ENCODE data around the gene ARHGAP10.

The ARHGAP10 gene

DNA sequence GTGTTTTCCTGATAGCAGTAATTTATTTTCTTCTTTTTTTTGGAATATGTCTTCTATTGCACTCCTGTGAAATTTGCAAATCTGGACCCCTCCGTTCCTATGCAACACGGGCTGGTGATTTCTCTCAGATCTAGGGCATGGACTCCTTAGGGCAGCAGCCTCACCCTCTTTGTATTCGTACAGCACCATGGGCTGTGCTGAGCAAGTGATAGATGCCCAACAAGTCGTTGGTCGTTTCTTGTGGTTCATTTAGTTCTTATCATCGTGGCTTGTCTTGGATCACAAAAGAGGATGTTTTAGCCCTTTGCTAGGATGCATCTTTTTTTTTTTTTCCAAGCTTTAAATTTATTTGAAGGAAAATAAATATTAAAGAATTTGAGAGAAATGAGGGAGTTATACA lies 82.1 kb downstream of the ARHGAP10 start:
- Histone ChIP-seq H4K91ac (ENCODE audit: low read length) (no peak overlapping the region), H3K23ac (ENCODE audit: low read length in 2 of 2) (peak overlapping the region in 1 of 2 experiments; percentile 89), H3K14ac (ENCODE audit: low read length in 2 of 2) (peak overlapping the region in 1 of 2 experiments; percentile 84), H3K4me1 (ENCODE audit: control insufficient read depth, insufficient read depth, low read depth, low read length) (peaks cover 1% of the 10 kb centered on the region), H2AK5ac (ENCODE audit: low read length, severe bottlenecking) (no peak overlapping the region), H3K27ac (ENCODE audit: low read length, poor library complexity, severe bottlenecking) (no peak overlapping the region), H2BK5ac (ENCODE audit: low read depth, low read length, poor library complexity, severe bottlenecking) (no peak overlapping the region), H2AFZ (ENCODE audit: low read depth, low read length) (no peak overlapping the region), H3K4me2 (ENCODE audit: low read length, poor library complexity, severe bottlenecking) (no peak overlapping the region), H3K27me3 (ENCODE audit: control insufficient read depth in 1 of 2, insufficient read depth in 1 of 2, low read length in 2 of 2) (no peaks in the 10 kb centered on the region), H2BK12ac (ENCODE audit: low read length in 2 of 2) (peak overlapping the region in 1 of 2 experiments; percentile 72), H3K4ac (ENCODE audit: low read depth in 1 of 2, low read length in 2 of 2) (no peak overlapping the region), H3K9ac (ENCODE audit: low read length) (peak overlapping the region; percentile 38), H2BK15ac (ENCODE audit: low read depth, poor library complexity, severe bottlenecking) (no peak overlapping the region), H3K18ac (ENCODE audit: low read depth in 1 of 2, low read length in 2 of 2) (no peak overlapping the region), H2BK120ac (ENCODE audit: low read depth, low read length) (no peak overlapping the region), H3K4me3 (ENCODE audit: insufficient read depth in 1 of 2, low read depth in 1 of 2, low read length in 2 of 2) (no peak overlapping the region), H3K79me1 (replicated peaks; ENCODE audit: low read length, poor library complexity, severe bottlenecking) (peaks cover 52% of the 10 kb centered on the region), H4K8ac (ENCODE audit: low read length) (no peak overlapping the region), H3K9me3 (ENCODE audit: control insufficient read depth, low read length) (no peaks in the 10 kb centered on the region), H3K36me3 (ENCODE audit: control insufficient read depth in 1 of 2, insufficient read depth in 2 of 2, low read depth in 1 of 2, low read length in 2 of 2) (no peaks in the 10 kb centered on the region)
- WGBS: 97% methylated on average over 6 of the region's 6 CpGs
- no peak for DNase-seq

DNA sequence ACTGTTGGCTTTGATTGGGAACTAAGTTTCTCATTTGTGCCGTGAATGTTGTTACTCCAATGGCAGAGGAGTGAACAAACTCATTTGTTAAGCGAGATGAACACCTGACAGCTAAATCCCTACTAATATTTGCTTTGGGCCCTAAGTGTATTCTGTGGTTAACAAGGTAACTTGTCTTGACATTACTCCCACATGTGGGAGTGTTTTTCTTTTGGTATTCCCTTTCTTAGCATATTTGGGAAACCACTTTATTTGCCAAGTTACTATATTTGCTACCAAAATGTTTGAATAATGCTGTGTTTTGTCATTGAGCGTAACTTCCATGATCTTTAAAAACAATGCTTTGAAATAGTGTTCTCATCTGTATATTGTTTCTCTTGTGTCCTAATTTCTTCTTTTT lies 82.5 kb downstream of the ARHGAP10 start:
- no peak overlapping the region for H3K27ac ChIP-seq (ENCODE audit: low read length, poor library complexity, severe bottlenecking)
- H3K4me1 ChIP-seq (ENCODE audit: control insufficient read depth, insufficient read depth, low read depth, low read length): peaks cover 1% of the 10 kb centered on the region
- H3K4me3 ChIP-seq (ENCODE audit: insufficient read depth in 1 of 2, low read depth in 1 of 2, low read length in 2 of 2): no peak overlapping the region
- no peaks in the 10 kb centered on the region for H3K36me3 ChIP-seq (ENCODE audit: control insufficient read depth in 1 of 2, insufficient read depth in 2 of 2, low read depth in 1 of 2, low read length in 2 of 2)
- no peak overlapping the region for H3K18ac ChIP-seq (ENCODE audit: low read depth in 1 of 2, low read length in 2 of 2)
- H2BK12ac ChIP-seq (ENCODE audit: low read length in 2 of 2): no peak overlapping the region
- H3K9ac ChIP-seq (ENCODE audit: low read length): no peak overlapping the region
- no peak overlapping the region for H2BK15ac ChIP-seq (ENCODE audit: low read depth, poor library complexity, severe bottlenecking)
- H3K27me3 ChIP-seq (ENCODE audit: control insufficient read depth in 1 of 2, insufficient read depth in 1 of 2, low read length in 2 of 2): no peaks in the 10 kb centered on the region
- no peak overlapping the region for H3K4me2 ChIP-seq (ENCODE audit: low read length, poor library complexity, severe bottlenecking)
- H2BK120ac ChIP-seq (ENCODE audit: low read depth, low read length): no peak overlapping the region
- no peak overlapping the region for H2AFZ ChIP-seq (ENCODE audit: low read depth, low read length)
- H4K8ac ChIP-seq (ENCODE audit: low read length): no peak overlapping the region
- no peaks in the 10 kb centered on the region for H3K9me3 ChIP-seq (ENCODE audit: control insufficient read depth, low read length)
- WGBS: 100% methylated on average over 1 of the region's 3 CpGs
- no peak for DNase-seq
- no peak overlapping the region for H2BK5ac ChIP-seq (ENCODE audit: low read depth, low read length, poor library complexity, severe bottlenecking)
- no peak overlapping the region for H3K14ac ChIP-seq (ENCODE audit: low read length in 2 of 2)
- peaks cover 51% of the 10 kb centered on the region for H3K79me1 ChIP-seq (replicated peaks; ENCODE audit: low read length, poor library complexity, severe bottlenecking)
- H3K23ac ChIP-seq (ENCODE audit: low read length in 2 of 2): no peak overlapping the region
- no peak overlapping the region for H3K4ac ChIP-seq (ENCODE audit: low read depth in 1 of 2, low read length in 2 of 2)
- no peak overlapping the region for H4K91ac ChIP-seq (ENCODE audit: low read length)
- H2AK5ac ChIP-seq (ENCODE audit: low read length, severe bottlenecking): no peak overlapping the region

DNA sequence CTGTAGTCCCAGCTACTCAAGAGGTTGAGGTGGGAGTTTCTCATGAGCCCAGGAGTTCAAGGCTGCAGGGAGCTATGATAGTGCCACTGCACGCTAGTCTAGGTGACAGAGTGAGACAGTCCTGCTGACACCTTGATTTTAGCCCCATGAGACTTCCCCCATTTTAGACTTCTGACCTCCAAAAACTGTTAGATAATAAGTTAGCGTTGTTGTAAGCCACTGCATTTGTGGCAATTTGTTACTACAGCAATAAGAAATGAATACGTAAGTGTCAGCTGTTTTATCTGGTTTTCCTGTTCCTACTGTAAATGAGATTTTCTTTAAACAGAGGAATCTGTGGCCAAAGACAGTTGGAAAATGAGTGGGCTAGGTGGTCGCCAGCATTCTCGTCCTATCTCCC lies 83.9 kb downstream of the ARHGAP10 start:
- Histone ChIP-seq H4K8ac (ENCODE audit: low read length) (no peak overlapping the region), H2AFZ (ENCODE audit: low read depth, low read length) (no peak overlapping the region), H3K18ac (ENCODE audit: low read depth in 1 of 2, low read length in 2 of 2) (peak overlapping the region in 1 of 2 experiments; percentile 55), H3K9ac (ENCODE audit: low read length) (no peak overlapping the region), H2BK12ac (ENCODE audit: low read length in 2 of 2) (no peak overlapping the region), H3K4me1 (ENCODE audit: control insufficient read depth, insufficient read depth, low read depth, low read length) (peaks cover 1% of the 10 kb centered on the region), H3K4me2 (ENCODE audit: low read length, poor library complexity, severe bottlenecking) (no peak overlapping the region), H3K79me1 (replicated peaks; ENCODE audit: low read length, poor library complexity, severe bottlenecking) (peaks cover 48% of the 10 kb centered on the region), H3K27me3 (ENCODE audit: control insufficient read depth in 1 of 2, insufficient read depth in 1 of 2, low read length in 2 of 2) (no peaks in the 10 kb centered on the region), H3K23ac (ENCODE audit: low read length in 2 of 2) (no peak overlapping the region), H3K27ac (ENCODE audit: low read length, poor library complexity, severe bottlenecking) (no peak overlapping the region), H2BK5ac (ENCODE audit: low read depth, low read length, poor library complexity, severe bottlenecking) (no peak overlapping the region), H3K14ac (ENCODE audit: low read length in 2 of 2) (no peak overlapping the region), H3K36me3 (ENCODE audit: control insufficient read depth in 1 of 2, insufficient read depth in 2 of 2, low read depth in 1 of 2, low read length in 2 of 2) (no peaks in the 10 kb centered on the region), H4K91ac (ENCODE audit: low read length) (no peak overlapping the region), H3K9me3 (ENCODE audit: control insufficient read depth, low read length) (no peaks in the 10 kb centered on the region), H3K4ac (ENCODE audit: low read depth in 1 of 2, low read length in 2 of 2) (no peak overlapping the region), H2BK15ac (ENCODE audit: low read depth, poor library complexity, severe bottlenecking) (no peak overlapping the region), H2BK120ac (ENCODE audit: low read depth, low read length) (no peak overlapping the region), H2AK5ac (ENCODE audit: low read length, severe bottlenecking) (no peak overlapping the region), H3K4me3 (ENCODE audit: insufficient read depth in 1 of 2, low read depth in 1 of 2, low read length in 2 of 2) (no peak overlapping the region)
- WGBS: 89% methylated on average over 4 of the region's 5 CpGs
- no peak for DNase-seq

DNA sequence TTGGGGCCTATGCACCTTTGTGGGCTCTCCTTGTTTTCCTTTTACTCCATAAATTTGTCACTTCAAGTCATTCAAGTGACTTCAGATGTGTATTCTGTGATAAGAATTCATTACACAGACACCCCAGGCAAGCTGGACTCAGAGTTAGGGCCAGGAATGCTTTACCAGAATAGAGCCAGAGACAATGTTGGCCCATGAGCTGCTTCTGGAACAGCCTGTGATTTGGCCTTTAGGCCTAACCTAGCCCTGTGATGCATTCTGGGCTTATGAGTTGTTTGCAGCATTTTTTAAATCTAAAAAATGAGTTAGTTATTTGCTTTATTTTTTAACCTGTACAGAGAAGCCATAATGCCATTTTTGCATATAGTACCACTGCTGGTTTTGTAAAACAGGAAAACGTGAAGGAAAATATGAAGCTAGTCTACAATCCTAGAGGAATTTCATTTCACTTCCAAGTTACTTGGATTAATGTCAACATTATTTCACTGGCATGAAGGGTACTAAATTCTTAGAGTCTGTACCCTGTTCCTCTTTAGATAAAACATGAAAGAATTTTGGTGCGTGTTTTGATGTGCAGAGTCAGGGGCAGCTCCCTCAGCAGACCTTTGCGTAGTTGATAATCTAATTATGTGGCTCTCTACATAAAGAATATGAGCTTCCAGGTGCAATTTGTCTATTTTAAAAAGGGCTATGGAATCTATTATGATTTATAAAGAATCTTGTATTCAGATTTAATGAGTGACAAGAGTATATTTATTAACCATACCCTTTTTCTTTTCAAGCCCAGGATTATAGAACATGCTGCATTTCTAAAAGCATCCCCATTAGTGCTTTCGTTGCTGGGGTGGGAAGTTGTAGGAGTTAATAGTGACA lies 84.7 kb downstream of the ARHGAP10 start:
- H2AFZ ChIP-seq (ENCODE audit: low read depth, low read length): no peak overlapping the region
- 100% methylated on average over 2 of the region's 4 CpGs for WGBS
- H3K23ac ChIP-seq (ENCODE audit: low read length in 2 of 2): no peak overlapping the region

More for the DNA sequence above, 84.7 kb downstream of the ARHGAP10 start:
- Histone ChIP-seq H3K79me1 (replicated peaks; ENCODE audit: low read length, poor library complexity, severe bottlenecking) (peaks cover 45% of the 10 kb centered on the region), H2BK15ac (ENCODE audit: low read depth, poor library complexity, severe bottlenecking) (no peak overlapping the region), H4K8ac (ENCODE audit: low read length) (no peak overlapping the region), H4K91ac (ENCODE audit: low read length) (no peak overlapping the region), H3K14ac (ENCODE audit: low read length in 2 of 2) (no peak overlapping the region), H3K4me1 (ENCODE audit: control insufficient read depth, insufficient read depth, low read depth, low read length) (peaks cover 5% of the 10 kb centered on the region), H2BK5ac (ENCODE audit: low read depth, low read length, poor library complexity, severe bottlenecking) (no peak overlapping the region), H2BK120ac (ENCODE audit: low read depth, low read length) (no peak overlapping the region), H3K9ac (ENCODE audit: low read length) (no peak overlapping the region), H2AK5ac (ENCODE audit: low read length, severe bottlenecking) (no peak overlapping the region), H3K36me3 (ENCODE audit: control insufficient read depth in 1 of 2, insufficient read depth in 2 of 2, low read depth in 1 of 2, low read length in 2 of 2) (no peaks in the 10 kb centered on the region), H3K4me2 (ENCODE audit: low read length, poor library complexity, severe bottlenecking) (no peak overlapping the region), H3K27ac (ENCODE audit: low read length, poor library complexity, severe bottlenecking) (no peak overlapping the region), H3K9me3 (ENCODE audit: control insufficient read depth, low read length) (no peaks in the 10 kb centered on the region), H3K18ac (ENCODE audit: low read depth in 1 of 2, low read length in 2 of 2) (no peak overlapping the region), H3K4ac (ENCODE audit: low read depth in 1 of 2, low read length in 2 of 2) (no peak overlapping the region), H2BK12ac (ENCODE audit: low read length in 2 of 2) (no peak overlapping the region), H3K27me3 (ENCODE audit: control insufficient read depth in 1 of 2, insufficient read depth in 1 of 2, low read length in 2 of 2) (no peaks in the 10 kb centered on the region), H3K4me3 (ENCODE audit: insufficient read depth in 1 of 2, low read depth in 1 of 2, low read length in 2 of 2) (no peak overlapping the region)
- DNase-seq: no peak

Data from mesenchymal stem cell (in vitro differentiated cells and primary cell).